Caco-2 (cell line): ENCODE results near the gene KMT5B. TPM values are rescaled to one million over a fixed set of nuclear protein-coding genes. Genes with fewer than 3 reads are reported as not detected.

ENCODE experiments used
- BruUV-seq: library from RNA; stranded (reverse); fragments of 400-500 nt; replicated peaks from 2 replicates; lab custom pipeline; 2021; lab: Mats Ljungman, UMichigan
- CTCF ChIA-PET: fragments of 300-600 bp; sonication (Branson Sonifier 250); formaldehyde crosslinking; loops from one replicate; lab custom pipeline; 2022; ENCODE audit warnings: antibody characterized with exemption; lab: Charles Lee
- POLR2A ChIA-PET: fragments of 300-600 bp; sonication (Branson Sonifier 250); formaldehyde crosslinking; loops from one replicate; lab custom pipeline; 2022; ENCODE audit warnings: antibody characterized with exemption; lab: Charles Lee
- DNase-seq, 2 experiments: peaks; one replicate each; pipeline versions ENCODE4 v3.0.0 to v3.0.0-alpha.2; 2020 to 2022
- H3K27me3 ChIP-seq: replicated peaks from 2 replicates; pipeline ENCODE4 v1.6.0; 2011; ENCODE audit warnings: low read length; ENCODE audit not compliant: control insufficient read depth, insufficient read depth
- H3K36me3 ChIP-seq: 2 replicates; pipeline ENCODE4 v1.5.1; 2011; ENCODE audit warnings: low read length; ENCODE audit not compliant: control insufficient read depth, insufficient read depth
- H3K4me1 ChIP-seq: fragments of 250-450 bp; sonication (Bioruptor Pico); 2 replicates; pipeline ENCODE4 v1.5.1; 2020; ENCODE audit warnings: mild to moderate bottlenecking
- H3K4me3 ChIP-seq: 2 replicates; pipeline ENCODE4 v1.5.1; 2011; ENCODE audit warnings: low read depth, mild to moderate bottlenecking, control low read depth, low read length
- H3K9me3 ChIP-seq: fragments of 250-450 bp; sonication (Bioruptor Pico); 2 replicates; pipeline ENCODE4 v1.5.1; 2020; ENCODE audit warnings: mild to moderate bottlenecking, moderate library complexity
- H3K27ac Mint-ChIP-seq: one replicate; pipeline ENCODE4 v1.8.0; 2022; ENCODE audit warnings: mixed read lengths; ENCODE audit not compliant: unreplicated experiment
- H3K27me3 Mint-ChIP-seq: one replicate; pipeline ENCODE4 v1.8.0; 2022; ENCODE audit warnings: mixed read lengths; ENCODE audit not compliant: insufficient read depth, unreplicated experiment
- H3K36me3 Mint-ChIP-seq: one replicate; pipeline ENCODE4 v1.8.0; 2022; ENCODE audit warnings: mild to moderate bottlenecking, mixed read lengths; ENCODE audit not compliant: insufficient read depth, unreplicated experiment
- H3K4me1 Mint-ChIP-seq: one replicate; pipeline ENCODE4 v1.8.0; 2022; ENCODE audit warnings: low read depth, mixed read lengths; ENCODE audit not compliant: unreplicated experiment
- H3K4me3 Mint-ChIP-seq: one replicate; pipeline ENCODE4 v1.8.0; 2022; ENCODE audit warnings: mild to moderate bottlenecking, moderate library complexity, mixed read lengths; ENCODE audit not compliant: unreplicated experiment
- H3K9me3 Mint-ChIP-seq: one replicate; pipeline ENCODE4 v1.8.0; 2022; ENCODE audit warnings: mixed read lengths; ENCODE audit not compliant: unreplicated experiment
- intact Hi-C: fragments of 100-400 bp; cut with micrococcal nuclease; formaldehyde crosslinking; loops from one replicate; pipeline ENCODE4 v1.10.0; 2022; ENCODE audit not compliant: unreplicated experiment
- total RNA-seq: library from RNA; stranded (reverse); gene quantifications from 2 replicates; pipeline ENCODE4 v1.2.3, GENCODE V29; 2022
- TF ChIP-seq, protein P1 (sequence below), 2 experiments: fragments of 200-600 bp in 1 of 2; IDR thresholded peaks; 1 replicate in 1 of 2; 2 replicates in 1 of 2; pipeline versions ENCODE4 v1.5.1 to v1.8.0; 2011 to 2022; ENCODE audit warnings: antibody characterized with exemption in 1 of 2, control low read depth in 1 of 2, inconsistent platforms in 1 of 2, low read depth in 1 of 2, low read length in 1 of 2, mild to moderate bottlenecking in 1 of 2, moderate library complexity in 1 of 2; ENCODE audit not compliant: insufficient read depth in 1 of 2, severe bottlenecking in 1 of 2, unreplicated experiment in 1 of 2

KMT5B gene
- total RNA-seq, 1 experiment from 2014 or later = 91.2 TPM

DNA sequence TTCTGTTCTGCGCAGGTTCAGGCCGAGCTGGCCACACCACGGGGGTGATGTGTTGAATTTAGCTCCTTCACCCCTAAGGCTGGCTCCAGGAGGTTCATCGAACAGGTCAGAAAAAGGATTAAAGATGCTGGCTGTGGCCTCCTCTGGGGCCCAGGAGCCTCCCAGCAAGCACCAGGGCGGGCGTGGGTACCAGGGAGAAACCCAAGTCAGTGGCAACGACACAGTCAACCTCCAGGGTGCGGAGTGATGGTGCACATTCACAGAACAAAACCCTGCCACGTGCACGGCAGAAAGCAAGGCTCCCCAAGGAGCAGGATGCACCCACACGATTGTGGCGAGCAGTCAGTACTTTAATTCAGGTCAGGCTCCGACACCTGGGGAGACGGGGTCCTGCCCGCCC, 47.9 kb upstream of the KMT5B start:
- no peaks in the 10 kb centered on the region for H3K27me3 Mint-ChIP-seq
- TF ChIP-seq, protein P1, sequence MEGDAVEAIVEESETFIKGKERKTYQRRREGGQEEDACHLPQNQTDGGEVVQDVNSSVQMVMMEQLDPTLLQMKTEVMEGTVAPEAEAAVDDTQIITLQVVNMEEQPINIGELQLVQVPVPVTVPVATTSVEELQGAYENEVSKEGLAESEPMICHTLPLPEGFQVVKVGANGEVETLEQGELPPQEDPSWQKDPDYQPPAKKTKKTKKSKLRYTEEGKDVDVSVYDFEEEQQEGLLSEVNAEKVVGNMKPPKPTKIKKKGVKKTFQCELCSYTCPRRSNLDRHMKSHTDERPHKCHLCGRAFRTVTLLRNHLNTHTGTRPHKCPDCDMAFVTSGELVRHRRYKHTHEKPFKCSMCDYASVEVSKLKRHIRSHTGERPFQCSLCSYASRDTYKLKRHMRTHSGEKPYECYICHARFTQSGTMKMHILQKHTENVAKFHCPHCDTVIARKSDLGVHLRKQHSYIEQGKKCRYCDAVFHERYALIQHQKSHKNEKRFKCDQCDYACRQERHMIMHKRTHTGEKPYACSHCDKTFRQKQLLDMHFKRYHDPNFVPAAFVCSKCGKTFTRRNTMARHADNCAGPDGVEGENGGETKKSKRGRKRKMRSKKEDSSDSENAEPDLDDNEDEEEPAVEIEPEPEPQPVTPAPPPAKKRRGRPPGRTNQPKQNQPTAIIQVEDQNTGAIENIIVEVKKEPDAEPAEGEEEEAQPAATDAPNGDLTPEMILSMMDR (IDR thresholded peaks at IDR 0.05; ENCODE audit: insufficient read depth in 1 of 2, low read depth in 1 of 2, low read length in 1 of 2, severe bottlenecking in 1 of 2, unreplicated experiment in 1 of 2) = no peak
- CTCF ChIA-PET = interaction anchor here (5.0 kb wide), 1 partner anchor 36 kb away, joined by 100 read pairs; no protein-coding TSS in a partner anchor
- Histone ChIP-seq H3K4me3 (no peak overlapping the region), H3K4me1 (peaks cover 21% of the 10 kb centered on the region), H3K27me3 (no peaks in the 10 kb centered on the region), H3K9me3 (no peaks in the 10 kb centered on the region), H3K36me3 (peaks cover 9% of the 10 kb centered on the region; the same call in 1 of the 2 replicates)
- H3K4me1 Mint-ChIP-seq = peaks cover 19% of the 10 kb centered on the region
- no TSS peak for BruUV-seq
- peaks cover 54% of the 10 kb centered on the region for H3K36me3 Mint-ChIP-seq
- peaks cover 7% of the 10 kb centered on the region for H3K9me3 Mint-ChIP-seq
- POLR2A ChIA-PET = no interaction called here
- H3K27ac Mint-ChIP-seq = no peak overlapping the region
- peak in 1 of 2 experiments; percentile 40 for DNase-seq
- no peak overlapping the region for H3K4me3 Mint-ChIP-seq
- intact Hi-C loops = no loop called here

DNA sequence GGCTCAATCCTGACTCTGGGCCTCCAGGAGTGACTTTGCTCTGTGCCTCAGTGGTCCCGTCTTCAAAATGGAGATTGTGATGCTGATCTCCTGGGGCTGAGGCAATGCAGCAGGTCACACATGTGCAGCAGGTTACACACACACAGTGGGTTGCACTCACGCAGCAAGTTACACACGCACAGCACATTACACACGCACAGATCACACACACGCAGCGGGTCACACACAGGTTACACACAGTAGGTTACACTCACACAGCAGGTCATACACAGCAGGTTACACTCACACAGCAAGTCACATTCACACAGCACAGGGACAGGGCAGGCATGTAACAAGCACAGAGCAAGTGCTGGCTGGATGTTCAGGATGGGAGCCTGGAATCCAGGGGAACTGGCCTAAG, 47.4 kb upstream of the KMT5B start:
- intact Hi-C loops = no loop called here
- ChIA-PET CTCF (interaction anchor here (0.6 to 5.0 kb wide), 2 partner anchors 21 to 37 kb away, joined by 5 to 100 read pairs; no protein-coding TSS in a partner anchor), POLR2A (interaction anchor here (0.6 to 0.7 kb wide), 2 partner anchors 79 to 200 kb away, joined by 3 to 4 read pairs; partner anchors contain the start of gene PPP6R3)
- no TSS peak for BruUV-seq
- Mint-ChIP-seq H3K9me3 (peaks cover 7% of the 10 kb centered on the region), H3K36me3 (peaks cover 50% of the 10 kb centered on the region), H3K27ac (peak overlapping the region; percentile 3), H3K27me3 (no peaks in the 10 kb centered on the region), H3K4me3 (no peak overlapping the region), H3K4me1 (peaks cover 22% of the 10 kb centered on the region)
- peaks cover 9% of the 10 kb centered on the region; the same call in 1 of the 2 replicates for H3K36me3 ChIP-seq
- H3K4me3 ChIP-seq = no peak overlapping the region
- no peaks in the 10 kb centered on the region for H3K9me3 ChIP-seq
- peaks cover 23% of the 10 kb centered on the region for H3K4me1 ChIP-seq
- DNase-seq = no peak
- TF ChIP-seq, protein P1 (IDR thresholded peaks at IDR 0.05; ENCODE audit: insufficient read depth in 1 of 2, low read depth in 1 of 2, low read length in 1 of 2, severe bottlenecking in 1 of 2, unreplicated experiment in 1 of 2) = no peak
- H3K27me3 ChIP-seq = no peaks in the 10 kb centered on the region

DNA sequence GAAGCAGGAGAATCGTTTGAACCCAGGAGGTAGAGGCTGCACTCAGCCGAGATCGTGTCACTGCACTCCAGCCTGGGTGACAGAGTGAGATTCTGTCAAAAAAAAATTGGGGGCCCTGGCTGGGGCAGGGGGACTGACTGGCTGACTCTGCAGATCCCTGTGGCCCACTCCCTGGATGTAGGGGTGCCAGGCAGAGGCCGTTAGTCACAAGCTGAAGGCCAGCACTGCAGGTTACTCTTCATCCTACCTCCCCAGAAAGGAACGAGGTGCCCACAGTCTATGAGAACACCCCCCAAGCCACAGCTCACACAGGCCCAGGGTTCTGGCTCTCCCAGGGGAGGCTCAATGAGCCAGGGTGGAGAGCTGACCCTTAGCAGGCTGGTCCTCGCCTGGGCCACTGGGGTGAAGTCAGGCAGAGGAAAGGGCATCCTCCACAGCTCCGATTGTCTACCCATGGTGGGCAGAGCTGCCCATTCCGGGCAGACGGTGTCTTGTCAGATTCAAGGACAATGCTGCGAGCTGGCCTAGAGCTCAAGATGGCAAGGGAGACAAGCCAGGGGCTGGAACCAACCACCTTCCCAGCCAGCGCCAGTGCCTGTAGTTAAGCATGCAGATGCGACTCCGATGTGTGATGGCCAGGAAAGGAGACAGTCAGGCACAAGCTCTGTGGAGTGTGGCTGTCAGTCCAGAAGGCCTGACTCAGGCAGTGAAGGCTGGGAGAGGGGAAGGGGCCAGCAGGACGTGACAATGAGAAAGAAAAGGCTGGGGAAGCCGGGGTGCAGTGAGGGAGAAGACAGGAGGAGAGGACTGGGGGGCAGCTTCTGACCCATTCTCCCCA, 46.2 kb upstream of the KMT5B start:
- no TSS peak for BruUV-seq
- Histone ChIP-seq H3K4me1 (peaks cover 23% of the 10 kb centered on the region), H3K4me3 (no peak overlapping the region), H3K9me3 (no peaks in the 10 kb centered on the region), H3K36me3 (peaks cover 6% of the 10 kb centered on the region; the same call in 1 of the 2 replicates), H3K27me3 (no peaks in the 10 kb centered on the region)
- H3K9me3 Mint-ChIP-seq = no peaks in the 10 kb centered on the region
- H3K36me3 Mint-ChIP-seq = peaks cover 42% of the 10 kb centered on the region
- H3K4me1 Mint-ChIP-seq = peaks cover 22% of the 10 kb centered on the region
- DNase-seq = no peak
- H3K4me3 Mint-ChIP-seq = no peak overlapping the region
- peak overlapping the region; percentile 56 for H3K27ac Mint-ChIP-seq
- TF ChIP-seq, protein P1 (IDR thresholded peaks at IDR 0.05; ENCODE audit: insufficient read depth in 1 of 2, low read depth in 1 of 2, low read length in 1 of 2, severe bottlenecking in 1 of 2, unreplicated experiment in 1 of 2) = no peak
- intact Hi-C loops = no loop called here
- no peaks in the 10 kb centered on the region for H3K27me3 Mint-ChIP-seq
- CTCF ChIA-PET = interaction anchor here (1.1 to 5.0 kb wide), 2 partner anchors 33 to 38 kb away, joined by 3 to 100 read pairs; no protein-coding TSS in a partner anchor
- POLR2A ChIA-PET = interaction anchor here (0.6 to 0.7 kb wide), 2 partner anchors 80 to 201 kb away, joined by 3 to 4 read pairs; partner anchors contain the start of gene PPP6R3
